Small intestine (tissue), 7 donors: ENCODE results near the gene VAMP5. TPM values are rescaled to one million over a fixed set of nuclear protein-coding genes. Genes with fewer than 3 reads are reported as not detected.
"Not testable (repeated sequence)": the region's sequence is repeated elsewhere in the genome, so short reads cannot be mapped to it uniquely, and the experiment has no call there.

Experiments used
- DNase-seq, 2 donors: peaks; one replicate each; pipeline versions ENCODE4 v3.0.0 to v3.0.0-alpha.2; 2013
- FAIRE-seq: peaks from 2 replicates; lab custom pipeline; 2012; peaks lifted over from hg19 to GRCh38; lab: Jason Lieb, UNC
- H3K27ac ChIP-seq, 3 donors: one replicate each; pipeline ENCODE4 v1.5.1; 2013; ENCODE audit warnings: low read length in 2 of 3, mild to moderate bottlenecking in 2 of 3, control low read depth in 1 of 3, inconsistent platforms in 1 of 3, low read depth in 1 of 3, moderate library complexity in 1 of 3
- H3K27me3 ChIP-seq, 3 donors: one replicate each; pipeline ENCODE4 v1.6.1; 2013; ENCODE audit warnings: low read length in 3 of 3, inconsistent platforms in 1 of 3; ENCODE audit not compliant: control insufficient read depth in 3 of 3, insufficient read depth in 3 of 3
- H3K36me3 ChIP-seq, 3 donors: one replicate each; pipeline ENCODE4 v1.6.1; 2013; ENCODE audit warnings: low read length in 3 of 3, inconsistent platforms in 1 of 3, low read depth in 1 of 3, mild to moderate bottlenecking in 1 of 3, moderate library complexity in 1 of 3; ENCODE audit not compliant: control insufficient read depth in 3 of 3, insufficient read depth in 2 of 3
- H3K4me1 ChIP-seq, 3 donors: one replicate each; pipeline ENCODE4 v1.6.1; 2013; ENCODE audit warnings: low read length in 2 of 3, inconsistent platforms in 1 of 3, low read depth in 1 of 3, mild to moderate bottlenecking in 1 of 3, moderate library complexity in 1 of 3; ENCODE audit not compliant: control insufficient read depth in 3 of 3, insufficient read depth in 2 of 3
- H3K4me3 ChIP-seq, 3 donors: one replicate each; pipeline ENCODE4 v1.5.1; 2013; ENCODE audit warnings: low read length in 3 of 3, control low read depth in 1 of 3, inconsistent platforms in 1 of 3, low read depth in 1 of 3, mild to moderate bottlenecking in 1 of 3, moderate library complexity in 1 of 3
- H3K9me3 ChIP-seq, 2 donors: one replicate each; pipeline ENCODE4 v1.6.1; 2013; ENCODE audit warnings: low read depth in 1 of 2, low read length in 1 of 2; ENCODE audit not compliant: control insufficient read depth in 2 of 2, insufficient read depth in 1 of 2
- WGBS, 3 donors: extraction: QIAGEN DNeasy Blood & Tissue Kit; methylation state at CpG; one replicate each; pipeline ENCODE4 v1.1.7; 2013; 5-methylcytosine and 5-hydroxymethylcytosine counted together
- polyA plus RNA-seq, 4 donors: library from polyadenylated mRNA; stranded (reverse) in 3 of 4; unstranded in 1 of 4; fragments of 200-250 nt in 3 of 4; fragments of 120-200 nt in 1 of 4; gene quantifications; one replicate each; pipeline versions ENCODE4 v1.2.1 to v1.2.3, GENCODE V29; 2013
- donor health status: healthy with polysubstance abuse.
- donor health status: control.
- donor health status: control.
- donor health status: Bipolar disorder and iron deficiency.
- donor health status: healthy.

VAMP5 gene
- polyA plus RNA-seq, 4 donors = 12.8 to 110 (median 86.4) TPM

DNA sequence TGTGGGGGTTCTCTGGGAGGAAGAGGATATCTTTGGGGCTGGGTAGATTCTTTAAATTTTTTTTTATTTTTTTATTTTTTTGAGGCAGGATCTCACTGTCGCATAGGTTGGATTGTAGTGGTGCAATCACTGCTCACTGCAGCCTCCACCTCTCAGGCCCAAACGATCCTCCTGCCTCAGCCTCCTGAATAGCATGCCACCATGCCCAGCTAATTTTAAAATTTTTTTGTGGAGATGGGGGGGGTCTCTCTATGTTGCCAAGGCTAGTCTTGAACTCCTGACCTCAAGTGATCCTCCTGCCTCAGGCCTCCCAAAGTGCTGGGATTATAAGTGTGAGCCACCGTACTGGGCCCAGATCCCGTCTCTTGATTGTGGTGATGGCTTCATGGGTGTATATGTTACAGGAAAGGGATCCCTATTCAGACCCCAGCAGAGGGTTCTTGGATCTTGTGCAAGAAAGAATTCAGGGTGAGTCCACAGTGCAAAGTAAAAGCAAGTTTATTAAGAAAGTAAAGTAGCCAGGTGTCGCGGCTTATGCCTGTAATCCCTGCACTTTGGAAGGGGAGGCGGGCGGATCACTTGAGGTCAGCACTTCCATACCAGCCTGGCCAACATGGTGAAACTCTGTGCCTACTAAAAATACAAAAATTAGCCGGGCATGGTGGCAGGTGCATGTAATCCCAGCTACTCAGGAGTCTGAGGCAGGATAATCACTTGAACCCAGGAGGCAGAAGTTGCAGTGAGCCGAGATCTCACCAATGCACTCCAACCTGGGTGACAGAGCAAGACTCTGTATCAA lies 29.7 kb downstream of the VAMP5 start:
- no peak overlapping the region for H3K27ac ChIP-seq
- peaks cover 4 to 17% (median 8%) of the 10 kb centered on the region in 3 donors for H3K4me1 ChIP-seq
- DNase-seq = no peak
- no peak overlapping the region for H3K4me3 ChIP-seq
- peaks cover 0 to 14% (median 0%) of the 10 kb centered on the region in 3 donors for H3K36me3 ChIP-seq
- no peaks in the 10 kb centered on the region for H3K27me3 ChIP-seq
- no peaks in the 10 kb centered on the region for H3K9me3 ChIP-seq
- 58 to 75% (median 73%) methylated on average over 10 of the region's 10 CpGs for WGBS, 3 donors
- FAIRE-seq = no peak

DNA sequence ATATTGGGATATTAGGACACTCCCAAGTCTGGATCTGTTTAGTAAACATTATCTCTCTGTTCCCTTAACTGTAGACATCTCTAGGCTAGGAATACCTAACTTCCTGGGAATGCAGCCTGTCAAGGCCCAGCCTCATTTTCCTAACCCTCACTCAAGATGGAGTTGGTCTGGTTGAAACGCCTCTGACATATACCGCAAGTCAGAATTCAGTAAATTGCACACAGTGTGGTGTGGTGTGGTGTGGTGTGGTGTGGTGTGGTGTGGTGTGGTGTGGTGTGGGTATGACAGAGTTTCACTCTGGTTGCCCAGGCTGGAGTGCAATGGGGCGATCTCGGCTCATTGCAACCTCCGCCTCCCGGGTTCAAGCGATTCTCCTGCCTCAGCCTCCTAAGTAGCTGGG lies 30.5 kb downstream of the VAMP5 start:
- H3K4me3 ChIP-seq, H3K9me3 ChIP-seq, DNase-seq, H3K27ac ChIP-seq, FAIRE-seq, H3K27me3 ChIP-seq: not testable (repeated sequence)
- Histone ChIP-seq H3K36me3 (peaks cover 0 to 12% (median 2%) of the 10 kb centered on the region in 3 donors), H3K4me1 (peaks cover 4 to 17% (median 8%) of the 10 kb centered on the region in 3 donors)
- 93 to 96% (median 93%) methylated on average over 7 of the region's 7 CpGs for WGBS, 3 donors

DNA sequence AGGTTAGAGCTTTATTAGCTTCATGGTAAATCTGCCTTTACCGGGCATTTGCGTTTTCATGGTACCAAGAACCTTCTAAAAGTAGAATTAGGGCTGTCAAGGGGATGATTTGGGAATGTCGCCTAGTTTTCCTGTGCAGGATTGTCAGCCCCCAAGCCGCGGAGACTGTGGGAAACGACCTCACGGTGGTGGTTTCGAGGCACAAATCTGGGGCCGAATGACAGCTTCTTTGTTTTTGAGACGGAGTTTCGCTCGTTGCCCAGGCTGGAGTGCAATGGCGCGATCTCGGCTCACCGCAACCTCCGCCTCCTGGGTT lies 31.1 kb downstream of the VAMP5 start:
- H3K4me3 ChIP-seq = no peak overlapping the region
- no peaks in the 10 kb centered on the region for H3K9me3 ChIP-seq
- H3K36me3 ChIP-seq = peaks cover 0 to 16% (median 2%) of the 10 kb centered on the region in 3 donors
- DNase-seq (no peak), FAIRE-seq (no peak)
- H3K4me1 ChIP-seq = peaks cover 4 to 15% (median 8%) of the 10 kb centered on the region in 3 donors
- peak overlapping the region in 1 of 3 donors; percentile 54 for H3K27ac ChIP-seq
- WGBS, 3 donors = 91 to 94% (median 94%) methylated on average over 17 of the region's 17 CpGs
- H3K27me3 ChIP-seq = no peaks in the 10 kb centered on the region

DNA sequence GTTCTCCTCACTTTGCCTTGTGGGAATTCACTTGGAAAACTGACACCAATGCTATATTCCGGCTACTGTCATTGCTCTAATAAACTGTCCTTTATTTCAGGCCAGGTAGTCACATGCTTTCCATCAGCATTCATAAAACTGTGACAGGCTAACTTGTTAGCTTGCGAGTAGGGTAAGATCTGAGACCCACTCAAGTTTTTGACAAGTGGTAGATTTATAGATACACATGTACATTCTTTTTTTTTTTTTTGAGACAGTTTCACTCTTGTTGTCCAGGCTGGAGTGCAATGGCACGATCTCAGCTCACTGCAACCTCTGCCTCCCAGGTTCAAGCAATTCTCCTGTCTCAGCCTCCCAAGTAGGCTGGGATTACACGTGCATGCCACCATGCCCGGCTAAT lies 33.5 kb downstream of the VAMP5 start:
- FAIRE-seq = not testable (repeated sequence)

DNA sequence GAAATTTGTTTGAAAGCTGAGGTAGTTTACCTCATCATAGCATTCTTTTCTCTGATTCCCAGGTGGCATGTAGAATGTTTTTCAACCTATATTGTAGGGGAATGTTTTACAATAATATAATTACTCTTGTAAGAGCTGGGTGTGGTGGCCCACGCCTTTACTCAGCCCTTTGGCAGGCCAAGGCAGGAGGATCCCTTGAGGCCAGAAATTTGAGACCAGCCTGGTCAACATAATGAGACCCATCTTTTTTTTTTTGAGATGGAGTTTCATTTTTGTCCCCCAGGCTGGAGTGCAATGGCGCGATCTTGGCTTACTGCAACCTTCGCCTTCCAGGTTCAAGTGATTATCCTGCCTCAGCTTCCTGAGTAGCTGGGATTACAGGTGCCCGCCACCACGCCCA lies 35.4 kb downstream of the VAMP5 start:
- H3K27ac ChIP-seq = no peak overlapping the region
- DNase-seq = no peak
- H3K9me3 ChIP-seq = no peaks in the 10 kb centered on the region
- FAIRE-seq = no peak
- no peak overlapping the region for H3K4me3 ChIP-seq
- 89 to 94% (median 94%) methylated on average over 6 of the region's 6 CpGs for WGBS, 3 donors
- peaks cover 4 to 8% (median 7%) of the 10 kb centered on the region in 3 donors for H3K4me1 ChIP-seq
- no peaks in the 10 kb centered on the region for H3K27me3 ChIP-seq
- peaks cover 9 to 33% (median 25%) of the 10 kb centered on the region in 3 donors for H3K36me3 ChIP-seq

More for the DNA sequence above, 33.5 kb downstream of the VAMP5 start:
- Histone ChIP-seq H3K36me3 (peaks cover 0 to 21% (median 13%) of the 10 kb centered on the region in 3 donors), H3K4me3 (peak overlapping the region in 1 of 3 donors; percentile 74)
- H3K4me1 ChIP-seq, H3K27ac ChIP-seq, H3K9me3 ChIP-seq, H3K27me3 ChIP-seq, DNase-seq: not testable (repeated sequence)
- WGBS, 3 donors = 76 to 91% (median 83%) methylated on average over 5 of the region's 5 CpGs

DNA sequence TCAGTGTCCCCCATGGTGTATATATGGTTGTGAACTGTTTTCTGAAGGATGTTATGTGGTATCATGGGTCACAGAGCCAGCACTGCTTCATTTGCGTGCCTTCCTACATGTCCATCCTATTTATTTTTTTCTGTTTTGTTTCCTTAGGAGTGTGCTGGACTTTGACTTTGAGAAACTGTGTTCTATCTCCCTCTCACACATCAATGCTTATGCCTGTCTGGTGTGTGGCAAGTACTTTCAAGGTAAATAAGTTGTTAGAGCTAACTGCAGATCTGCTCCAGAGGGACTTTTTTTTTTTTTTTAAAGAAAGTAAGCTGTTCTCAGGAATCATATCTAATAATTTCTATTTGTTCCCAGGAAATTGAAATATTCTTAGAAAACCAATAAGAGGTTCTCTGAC lies 37.1 kb downstream of the VAMP5 start:
- DNase-seq (no peak), FAIRE-seq (no peak)
- 83 to 100% (median 89%) methylated on average over 1 of the region's 1 CpG for WGBS, 3 donors
- peaks cover 4 to 8% (median 7%) of the 10 kb centered on the region in 3 donors for H3K4me1 ChIP-seq
- no peaks in the 10 kb centered on the region for H3K9me3 ChIP-seq
- no peak overlapping the region for H3K4me3 ChIP-seq
- no peaks in the 10 kb centered on the region for H3K27me3 ChIP-seq
- peaks cover 13 to 48% (median 32%) of the 10 kb centered on the region in 3 donors for H3K36me3 ChIP-seq
- no peak overlapping the region for H3K27ac ChIP-seq

DNA sequence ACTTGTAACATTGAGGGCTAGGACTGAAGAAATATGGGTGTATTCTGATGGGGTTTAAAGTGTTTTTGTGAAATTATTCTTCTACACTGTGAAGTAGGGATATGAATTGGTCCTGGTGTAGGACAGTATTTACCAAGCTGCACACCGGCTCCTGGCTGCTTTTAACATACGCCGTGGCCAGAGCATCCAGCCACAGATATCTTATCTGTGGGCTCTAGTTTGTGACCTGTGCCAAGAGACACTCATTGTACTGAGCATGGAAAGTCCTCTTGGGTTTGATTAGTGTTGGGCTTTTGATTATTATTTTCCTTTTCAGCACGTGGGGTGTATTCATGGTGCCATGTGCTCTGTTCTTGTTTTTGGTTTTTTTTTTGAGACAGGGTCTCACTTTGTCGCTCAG lies 39.8 kb downstream of the VAMP5 start:
- Histone ChIP-seq H3K27ac (no peak overlapping the region), H3K4me1 (no peaks in the 10 kb centered on the region), H3K27me3 (no peaks in the 10 kb centered on the region), H3K9me3 (no peaks in the 10 kb centered on the region), H3K36me3 (peaks cover 13 to 64% (median 45%) of the 10 kb centered on the region in 3 donors), H3K4me3 (no peak overlapping the region)
- FAIRE-seq (no peak), DNase-seq (no peak)
- WGBS, 3 donors = 81 to 95% (median 94%) methylated on average over 5 of the region's 5 CpGs

DNA sequence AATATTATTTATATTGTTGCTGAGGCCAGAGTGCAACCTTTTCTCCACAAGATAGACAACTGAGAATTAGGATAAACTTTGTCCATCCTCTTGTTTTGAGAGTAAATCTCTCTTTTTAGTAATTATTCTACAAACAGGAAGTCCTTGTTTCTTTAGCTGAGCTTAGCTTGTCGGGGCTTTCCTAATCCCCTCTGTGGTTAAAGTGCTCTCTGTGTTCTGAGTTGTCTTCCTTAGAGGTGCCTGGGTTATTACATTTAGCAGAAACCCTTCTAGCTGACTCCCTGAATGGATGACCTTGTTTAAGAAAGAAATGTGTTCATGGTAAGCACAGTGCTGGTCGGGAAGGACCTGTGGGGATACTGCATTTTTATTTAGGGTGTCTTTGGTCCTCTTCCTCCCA lies 44.4 kb downstream of the VAMP5 start:
- Histone ChIP-seq H3K27me3 (no peaks in the 10 kb centered on the region), H3K4me3 (no peak overlapping the region), H3K4me1 (no peaks in the 10 kb centered on the region), H3K36me3 (peaks cover 21 to 78% (median 40%) of the 10 kb centered on the region in 3 donors), H3K9me3 (no peaks in the 10 kb centered on the region), H3K27ac (no peak overlapping the region)
- FAIRE-seq (no peak), DNase-seq (no peak)
- WGBS, 3 donors = 61 to 80% (median 66%) methylated on average over 2 of the region's 2 CpGs
